Measurements from ENCODE around the gene NHS.

DNA sequence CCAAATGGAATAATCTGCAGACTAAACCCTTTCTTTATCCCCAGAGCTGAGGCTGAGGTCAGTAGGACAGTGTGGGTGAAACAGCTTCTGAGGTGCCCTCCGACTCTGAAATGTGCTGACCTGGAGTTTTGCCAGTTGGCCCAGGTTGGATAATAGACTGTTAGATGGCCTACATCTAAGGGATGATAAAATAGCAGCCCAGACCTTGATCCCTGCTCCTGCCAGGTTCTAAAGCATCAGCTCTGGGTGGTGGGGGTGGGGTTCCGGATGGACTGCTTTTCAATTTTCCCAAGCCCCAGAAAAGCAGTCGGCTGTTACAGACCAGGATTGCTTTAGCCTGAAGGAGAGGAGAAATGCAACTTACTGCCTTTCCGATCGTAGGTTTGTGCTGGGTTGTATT, 110.4 kb downstream of the NHS start:
- TF ChIP-seq, protein P1, sequence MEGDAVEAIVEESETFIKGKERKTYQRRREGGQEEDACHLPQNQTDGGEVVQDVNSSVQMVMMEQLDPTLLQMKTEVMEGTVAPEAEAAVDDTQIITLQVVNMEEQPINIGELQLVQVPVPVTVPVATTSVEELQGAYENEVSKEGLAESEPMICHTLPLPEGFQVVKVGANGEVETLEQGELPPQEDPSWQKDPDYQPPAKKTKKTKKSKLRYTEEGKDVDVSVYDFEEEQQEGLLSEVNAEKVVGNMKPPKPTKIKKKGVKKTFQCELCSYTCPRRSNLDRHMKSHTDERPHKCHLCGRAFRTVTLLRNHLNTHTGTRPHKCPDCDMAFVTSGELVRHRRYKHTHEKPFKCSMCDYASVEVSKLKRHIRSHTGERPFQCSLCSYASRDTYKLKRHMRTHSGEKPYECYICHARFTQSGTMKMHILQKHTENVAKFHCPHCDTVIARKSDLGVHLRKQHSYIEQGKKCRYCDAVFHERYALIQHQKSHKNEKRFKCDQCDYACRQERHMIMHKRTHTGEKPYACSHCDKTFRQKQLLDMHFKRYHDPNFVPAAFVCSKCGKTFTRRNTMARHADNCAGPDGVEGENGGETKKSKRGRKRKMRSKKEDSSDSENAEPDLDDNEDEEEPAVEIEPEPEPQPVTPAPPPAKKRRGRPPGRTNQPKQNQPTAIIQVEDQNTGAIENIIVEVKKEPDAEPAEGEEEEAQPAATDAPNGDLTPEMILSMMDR (IDR thresholded peaks at IDR 0.05) = no peak
- TF ChIP-seq POLR2A (IDR thresholded peaks at IDR 0.05) = no peak
